D721Med (cell line): ENCODE data around the gene MAP2K3.
A peak's percentile ranks its signal among the peaks of the same experiment; 100 is the strongest.

Experiments used
- DNase-seq: peaks from one replicate; pipeline ENCODE4 v3.0.0; 2011; ENCODE audit warnings: low spot score; ENCODE audit not compliant: insufficient read length
- FAIRE-seq: peaks from 2 replicates; lab custom pipeline; 2011; peaks lifted over from hg19 to GRCh38; lab: Jason Lieb, UNC
- TF ChIP-seq, protein P1 (sequence below): IDR thresholded peaks from 2 replicates; pipeline ENCODE4 v1.5.1; 2012; ENCODE audit warnings: mild to moderate bottlenecking, control low read depth; ENCODE audit not compliant: insufficient read depth; ENCODE audit errors: missing control alignments

The MAP2K3 gene

DNA sequence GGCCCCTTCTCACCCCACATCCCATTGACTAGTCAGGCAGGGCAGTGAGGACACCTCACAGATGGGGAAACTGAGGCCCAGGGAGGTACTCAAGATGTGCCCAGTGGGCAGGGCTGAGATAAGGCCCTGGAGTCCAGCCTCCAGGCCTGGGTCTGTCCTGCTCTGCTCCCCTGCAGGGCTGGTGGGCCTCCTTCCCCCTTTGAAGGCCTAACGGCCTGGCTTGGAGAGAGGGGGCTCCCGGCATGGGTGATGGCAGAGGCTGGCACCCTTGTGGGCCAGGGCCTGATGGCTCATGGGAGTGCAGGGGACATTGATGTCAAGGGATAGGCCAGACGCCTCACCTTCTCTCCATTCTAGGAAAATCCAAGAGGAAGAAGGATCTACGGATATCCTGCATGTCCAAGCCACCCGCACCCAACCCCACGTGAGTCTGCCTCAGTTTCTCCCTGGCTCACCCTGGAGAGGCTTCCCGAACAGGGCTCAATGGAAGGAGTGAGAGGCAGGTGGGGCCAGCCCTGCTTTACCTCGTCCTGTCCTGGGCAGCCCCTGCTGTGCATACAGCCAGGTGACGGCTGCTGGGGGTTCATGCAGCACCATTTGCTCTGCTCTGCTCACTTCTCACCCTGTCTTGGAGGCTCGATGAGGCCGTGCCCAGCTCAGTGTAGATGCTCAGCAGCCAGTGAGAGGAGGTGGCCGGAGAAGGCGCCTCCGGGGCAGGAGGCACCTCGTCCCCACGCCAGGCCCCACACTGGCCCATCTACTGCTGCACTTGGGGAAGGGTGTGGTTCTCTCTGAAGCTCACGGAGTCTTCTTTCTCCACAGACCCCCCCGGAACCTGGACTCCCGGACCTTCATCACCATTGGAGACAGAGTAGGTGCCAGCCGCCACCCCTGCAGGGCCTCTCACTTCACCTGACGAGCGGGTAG, 13.8 kb downstream of the MAP2K3 start:
- FAIRE-seq (no peak), DNase-seq (no peak)
- TF ChIP-seq, protein P1, sequence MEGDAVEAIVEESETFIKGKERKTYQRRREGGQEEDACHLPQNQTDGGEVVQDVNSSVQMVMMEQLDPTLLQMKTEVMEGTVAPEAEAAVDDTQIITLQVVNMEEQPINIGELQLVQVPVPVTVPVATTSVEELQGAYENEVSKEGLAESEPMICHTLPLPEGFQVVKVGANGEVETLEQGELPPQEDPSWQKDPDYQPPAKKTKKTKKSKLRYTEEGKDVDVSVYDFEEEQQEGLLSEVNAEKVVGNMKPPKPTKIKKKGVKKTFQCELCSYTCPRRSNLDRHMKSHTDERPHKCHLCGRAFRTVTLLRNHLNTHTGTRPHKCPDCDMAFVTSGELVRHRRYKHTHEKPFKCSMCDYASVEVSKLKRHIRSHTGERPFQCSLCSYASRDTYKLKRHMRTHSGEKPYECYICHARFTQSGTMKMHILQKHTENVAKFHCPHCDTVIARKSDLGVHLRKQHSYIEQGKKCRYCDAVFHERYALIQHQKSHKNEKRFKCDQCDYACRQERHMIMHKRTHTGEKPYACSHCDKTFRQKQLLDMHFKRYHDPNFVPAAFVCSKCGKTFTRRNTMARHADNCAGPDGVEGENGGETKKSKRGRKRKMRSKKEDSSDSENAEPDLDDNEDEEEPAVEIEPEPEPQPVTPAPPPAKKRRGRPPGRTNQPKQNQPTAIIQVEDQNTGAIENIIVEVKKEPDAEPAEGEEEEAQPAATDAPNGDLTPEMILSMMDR, result no peak

DNA sequence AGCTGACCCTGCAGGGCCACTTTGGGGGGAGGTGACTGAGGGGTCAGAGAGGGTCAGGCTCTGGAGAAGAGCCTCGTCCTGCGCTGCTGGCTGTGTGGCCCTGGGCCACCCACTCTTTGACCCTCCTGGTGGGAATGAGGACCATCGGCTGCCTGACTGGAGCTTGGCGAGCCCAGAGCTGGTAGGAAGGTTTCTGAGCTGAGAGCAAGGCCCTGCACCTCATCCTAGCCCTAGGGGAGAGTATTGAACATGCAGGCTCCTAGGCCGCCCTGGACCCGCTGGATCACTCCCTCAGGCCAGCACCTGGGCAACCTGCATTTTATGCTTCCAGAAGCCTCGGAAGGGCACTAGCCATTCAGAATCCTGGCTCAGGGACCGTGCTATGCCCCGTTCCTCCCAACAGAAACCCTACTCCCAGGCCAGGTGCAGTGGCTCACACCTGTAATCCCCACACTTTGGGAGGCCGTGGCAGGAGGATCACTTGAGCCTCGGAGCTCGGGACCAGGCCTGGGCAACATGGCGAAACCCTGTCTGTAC, 14.5 kb downstream of the MAP2K3 start:
- no peak for FAIRE-seq
- no peak for DNase-seq
- TF ChIP-seq, protein P1, result no peak

DNA sequence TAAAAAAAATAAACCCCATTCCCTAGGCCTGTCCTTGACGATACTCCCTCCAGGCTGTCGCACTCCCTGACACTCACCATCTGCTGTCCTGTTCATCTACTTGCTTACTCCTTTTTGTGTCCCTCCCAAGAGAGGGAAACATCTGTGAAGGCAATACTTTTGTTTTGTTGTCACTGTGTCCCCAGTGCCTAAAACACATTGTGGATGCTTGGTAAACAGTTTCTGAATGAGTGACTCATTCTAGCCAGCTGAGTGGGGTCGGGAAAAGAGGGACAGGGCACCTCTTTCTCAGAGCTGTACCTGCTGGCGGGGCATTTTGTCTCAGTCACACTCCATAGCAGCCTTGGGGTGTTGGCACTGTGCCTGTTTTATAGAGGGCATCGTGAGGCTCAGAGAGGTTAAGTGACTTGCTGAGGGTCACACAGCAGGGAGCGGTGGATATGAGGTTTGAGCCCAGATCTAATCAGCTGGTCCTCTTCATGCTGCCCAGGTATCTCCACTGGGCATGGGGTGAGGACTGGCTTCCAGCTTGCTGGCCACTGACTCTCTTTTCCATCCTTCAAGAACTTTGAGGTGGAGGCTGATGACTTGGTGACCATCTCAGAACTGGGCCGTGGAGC, 15.6 kb downstream of the MAP2K3 start:
- TF ChIP-seq, protein P1, result no peak
- DNase-seq (no peak), FAIRE-seq (no peak)

DNA sequence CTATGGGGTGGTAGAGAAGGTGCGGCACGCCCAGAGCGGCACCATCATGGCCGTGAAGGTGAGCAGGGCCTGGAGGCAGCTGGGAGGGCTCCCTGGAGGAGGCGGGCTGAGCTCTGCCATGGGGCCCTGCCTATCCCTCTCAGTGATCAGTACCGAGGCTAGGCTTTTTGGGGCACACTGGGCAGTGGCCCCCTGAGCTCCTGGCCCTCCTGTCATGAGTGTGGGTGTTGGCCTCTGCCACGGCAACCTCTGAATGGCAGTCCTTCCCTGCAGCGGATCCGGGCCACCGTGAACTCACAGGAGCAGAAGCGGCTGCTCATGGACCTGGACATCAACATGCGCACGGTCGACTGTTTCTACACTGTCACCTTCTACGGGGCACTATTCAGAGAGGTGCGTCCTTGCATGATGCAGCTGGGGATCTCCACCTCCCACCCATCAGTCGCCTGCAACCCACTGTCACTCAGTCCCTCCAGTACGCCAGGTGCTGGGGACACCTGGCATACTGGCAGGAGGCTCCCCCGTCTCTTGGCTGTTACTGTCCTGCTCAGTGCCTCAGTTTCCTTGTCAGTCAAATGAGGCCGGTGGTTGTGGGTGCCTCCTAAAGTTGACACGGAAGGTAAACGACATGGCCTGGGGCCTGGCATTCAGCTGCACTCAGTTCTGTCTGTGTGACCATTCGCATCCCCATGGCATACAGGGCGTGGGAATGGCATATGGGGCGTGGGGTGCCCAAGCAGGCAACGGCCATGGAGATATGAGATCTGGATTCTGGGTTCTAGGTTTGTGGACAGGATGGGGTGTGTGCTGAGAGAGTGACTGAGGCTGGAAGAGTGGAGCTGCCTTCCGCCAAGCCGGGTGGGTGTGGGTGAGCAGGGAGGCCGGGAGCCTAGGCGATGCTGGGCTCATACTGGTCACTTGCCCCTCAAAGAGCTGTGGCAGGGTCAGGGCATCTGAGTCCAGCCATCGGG, 16.4 kb downstream of the MAP2K3 start:
- DNase-seq, result no peak
- TF ChIP-seq, protein P1, result no peak
- no peak for FAIRE-seq

DNA sequence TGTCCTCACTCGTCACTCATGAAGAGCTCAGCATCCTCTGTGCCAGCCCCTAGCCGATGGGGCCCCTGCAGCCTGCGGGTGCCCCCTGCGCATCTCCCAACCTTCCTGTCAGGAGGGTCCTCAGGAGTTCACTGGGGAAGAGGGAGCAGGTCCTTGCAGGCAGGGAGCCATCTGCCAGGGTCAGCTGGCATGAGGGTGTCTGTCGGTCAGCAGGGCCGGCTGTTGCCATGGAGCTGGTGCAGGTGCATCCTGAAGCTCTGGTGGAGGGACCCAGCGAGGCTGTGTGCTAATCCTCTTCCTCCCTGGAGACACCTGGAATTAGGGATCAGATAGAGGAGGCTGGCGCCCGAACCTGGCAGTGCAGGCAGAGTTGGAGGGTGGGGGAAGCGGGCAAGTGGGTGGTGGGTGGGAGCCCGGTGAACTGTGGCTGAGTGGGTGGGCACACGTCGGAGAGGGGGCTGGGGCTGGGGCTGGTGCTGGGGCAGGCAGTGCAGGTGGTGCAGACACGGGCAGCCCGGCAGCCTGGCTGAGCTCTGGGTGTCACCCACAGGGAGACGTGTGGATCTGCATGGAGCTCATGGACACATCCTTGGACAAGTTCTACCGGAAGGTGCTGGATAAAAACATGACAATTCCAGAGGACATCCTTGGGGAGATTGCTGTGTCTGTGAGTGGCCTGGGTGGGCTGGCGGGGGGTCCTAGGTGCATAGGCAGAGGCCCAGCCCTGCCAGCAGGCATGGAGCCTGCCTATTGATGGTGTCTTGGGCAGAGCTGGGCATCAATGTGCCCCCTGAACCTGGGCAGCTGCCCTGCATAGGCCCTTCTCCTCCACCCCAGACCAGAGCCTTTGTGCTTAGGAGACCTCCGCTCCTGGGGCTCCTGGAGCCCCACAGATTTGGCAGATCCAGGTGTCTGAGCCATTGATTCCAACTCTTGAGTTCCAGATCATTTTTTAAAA, 17.4 kb downstream of the MAP2K3 start:
- FAIRE-seq, result no peak
- TF ChIP-seq, protein P1, result no peak
- peak; percentile 61 for DNase-seq
